Stimulated activated CD8-positive, alpha-beta memory T cell treated with anti-CD3 and anti-CD28 coated beads, Interleukin-7, amount 100 ng/mL, for 48 hours (primary cell): ENCODE results near the gene DYSF.
A peak's percentile ranks its signal among the peaks of the same experiment; 100 is the strongest.

ENCODE experiments used
- DNase-seq, 2 donors: peaks; one replicate each; pipeline ENCODE4 v3.0.0-alpha.2; 2020; ENCODE audit warnings: low read depth in 1 of 2; ENCODE audit errors: extremely low read depth in 1 of 2

DYSF gene

DNA sequence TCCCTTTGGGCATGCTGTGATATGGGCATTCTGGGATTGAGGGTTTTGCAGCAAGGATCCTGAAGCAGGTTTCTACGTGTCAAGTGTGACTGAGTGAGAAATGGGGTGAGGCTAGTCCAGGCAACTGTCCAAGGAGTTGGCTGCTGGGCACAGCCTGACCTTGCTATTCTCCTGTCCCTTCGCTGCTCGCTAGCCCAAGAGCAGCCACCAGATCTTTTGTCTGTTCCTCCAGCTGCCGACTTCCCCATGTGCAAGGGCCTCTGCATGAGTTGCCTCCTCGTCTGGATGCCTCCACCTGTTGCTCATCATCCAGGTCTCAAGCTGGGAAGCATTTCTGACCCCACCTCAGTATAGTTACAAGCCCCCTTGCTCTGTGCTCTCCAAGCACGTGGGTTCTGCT is 71.1 kb downstream of the DYSF start:
- DNase-seq, result no peak

- DNase-seq, result no peak
Measured at GRCh38 chr2:71526141-71526540, 72.8 kb downstream of the DYSF start.

DNA sequence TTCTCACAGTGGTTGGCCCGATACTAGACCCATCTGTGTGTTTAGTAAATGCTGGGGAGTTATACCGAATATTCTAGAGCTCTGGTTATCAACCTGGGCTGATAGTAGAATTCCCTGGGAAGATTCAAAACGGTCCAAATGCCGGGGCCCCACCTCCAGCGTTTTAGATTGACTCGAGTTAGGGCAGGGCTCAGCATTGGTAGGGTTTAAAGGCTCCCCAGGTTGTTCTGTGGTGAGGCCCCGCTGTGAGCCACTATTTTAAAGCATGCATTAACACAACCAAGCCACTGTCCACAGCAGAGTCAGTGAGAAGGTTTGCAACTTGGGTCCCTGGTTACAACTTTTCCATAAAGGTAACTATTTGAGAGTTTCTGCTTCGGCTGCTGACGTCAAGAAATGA is 73.6 kb downstream of the DYSF start:
- DNase-seq, result no peak

DNA sequence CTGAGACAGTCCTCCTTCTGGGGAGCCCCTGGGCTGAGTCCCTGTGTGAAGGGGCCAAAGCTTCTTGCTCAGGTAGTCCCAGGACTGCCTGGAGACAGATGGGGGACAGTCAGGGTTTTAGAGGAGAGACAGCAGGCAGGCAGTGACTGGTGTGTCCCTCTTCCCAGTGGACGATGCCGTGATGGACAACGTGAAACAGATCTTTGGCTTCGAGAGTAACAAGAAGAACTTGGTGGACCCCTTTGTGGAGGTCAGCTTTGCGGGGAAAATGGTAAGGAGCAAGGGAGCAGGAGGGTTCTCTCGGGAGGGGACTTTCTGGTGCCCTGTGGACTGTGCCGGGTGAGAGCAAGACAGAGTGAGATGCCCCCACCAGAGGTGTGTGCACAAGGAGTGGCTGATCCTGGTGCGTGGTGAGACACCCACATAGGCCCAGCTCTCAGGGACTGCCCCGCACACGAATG is 74.8 kb downstream of the DYSF start:
- DNase-seq, result no peak

DNA sequence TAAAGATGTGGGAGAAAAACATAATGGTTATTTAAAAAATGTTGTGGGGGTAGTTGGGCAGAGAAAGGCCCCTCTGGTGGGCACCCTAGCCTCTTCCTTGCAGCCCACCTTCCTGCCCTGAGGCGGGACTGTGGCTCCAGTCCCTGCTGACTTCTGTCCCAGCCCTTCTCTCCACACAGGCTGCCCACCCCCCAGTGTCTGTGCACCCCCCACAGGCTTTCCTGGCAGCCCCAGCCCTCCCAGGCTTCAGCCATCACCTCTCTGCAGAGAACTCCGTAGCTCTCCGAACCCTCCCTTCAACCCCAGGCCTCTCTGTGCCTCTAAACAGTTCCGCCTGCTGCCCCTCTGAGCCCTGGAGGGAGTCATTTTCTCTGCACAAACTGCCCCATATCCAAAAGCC is 75.4 kb downstream of the DYSF start:
- no peak for DNase-seq

DNA sequence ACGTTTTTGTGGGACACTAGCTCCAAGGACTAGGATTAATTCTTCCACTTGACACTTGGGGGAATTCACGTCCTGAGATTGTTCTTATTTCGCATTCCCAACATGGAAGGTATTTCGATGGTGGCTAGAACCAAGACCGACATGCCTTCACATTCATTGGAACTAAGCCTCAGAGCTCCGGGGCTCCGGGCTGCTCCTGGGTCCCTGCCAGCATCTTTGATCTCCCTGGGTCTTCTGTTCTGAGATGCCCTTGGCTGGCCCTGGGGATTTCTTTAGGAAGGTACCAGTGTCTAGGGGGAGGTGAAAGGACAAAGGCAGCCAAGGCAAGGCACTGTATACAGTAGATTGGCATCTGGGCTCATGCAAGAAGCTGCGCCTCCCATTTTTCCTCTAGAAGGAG is 76.8 kb downstream of the DYSF start:
- DNase-seq, result no peak

GRCh38 chr2:71530641-71531332 is 77.4 kb downstream of the DYSF start:
- no peak for DNase-seq

DNA sequence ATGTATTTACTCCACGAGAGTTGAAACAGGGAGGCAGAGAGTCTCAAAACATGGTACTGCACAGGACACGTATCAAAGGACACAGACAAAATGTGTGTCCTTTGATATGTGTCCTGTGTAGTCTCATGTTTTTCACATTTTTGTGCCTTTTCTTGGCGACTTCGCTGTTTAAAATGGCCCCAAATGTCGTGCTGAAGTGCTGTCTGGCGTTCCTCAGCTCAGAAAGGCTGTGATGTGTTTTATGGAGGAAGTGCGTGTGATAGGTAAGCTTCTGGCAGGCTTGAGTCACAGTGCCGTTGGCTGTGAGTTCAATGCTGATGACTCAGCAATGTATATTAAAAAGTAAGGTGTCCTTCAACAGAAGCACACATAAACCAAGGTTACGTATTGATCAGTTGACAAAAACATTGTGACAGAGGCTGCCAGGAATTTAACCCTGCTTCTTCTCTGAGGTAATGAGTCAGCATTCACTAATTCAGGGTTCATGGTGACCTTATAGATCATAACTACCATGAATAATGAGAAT is 78.2 kb downstream of the DYSF start:
- DNase-seq, result no peak

DNA sequence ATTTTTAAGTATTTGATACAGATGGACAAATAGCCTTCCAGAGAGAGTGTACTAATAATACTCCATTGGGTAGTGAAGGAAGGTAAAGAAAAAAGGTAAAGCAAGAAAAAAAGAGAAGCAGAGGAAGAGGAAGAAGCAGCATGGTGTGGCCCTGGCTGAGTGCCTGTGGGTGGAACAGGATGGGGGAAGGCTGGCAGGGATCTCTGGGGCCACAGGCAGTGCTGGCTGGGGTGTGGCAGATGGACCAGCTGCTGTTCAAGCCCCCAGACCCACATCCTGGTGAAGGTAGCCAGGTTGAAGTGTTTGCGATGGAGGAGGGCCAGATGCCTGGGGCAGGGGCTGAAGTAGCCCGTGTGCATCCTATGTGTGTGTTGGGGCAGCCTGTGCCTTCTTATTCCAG is 79.0 kb downstream of the DYSF start:
- DNase-seq, result no peak

DNA sequence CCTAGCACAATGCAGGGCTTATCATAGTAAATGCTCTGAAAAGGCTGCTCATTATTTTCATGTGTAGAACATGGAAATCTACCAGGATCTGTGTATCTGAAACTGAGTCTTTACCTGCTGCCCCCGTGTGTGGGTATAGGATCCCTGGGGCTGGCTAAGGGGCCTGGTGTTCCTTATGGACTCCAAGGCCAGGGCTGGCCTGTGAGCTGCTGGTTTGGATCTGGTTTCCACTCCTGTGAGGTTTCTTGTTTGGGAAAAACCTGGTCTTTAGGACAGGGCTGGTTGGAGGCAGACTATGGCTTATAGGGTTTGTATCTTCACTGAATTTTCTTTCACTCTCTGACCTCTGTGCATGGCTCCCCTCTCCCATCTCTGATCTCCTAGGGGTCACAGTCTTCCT is 80.8 kb downstream of the DYSF start:
- DNase-seq, result no peak

DNA sequence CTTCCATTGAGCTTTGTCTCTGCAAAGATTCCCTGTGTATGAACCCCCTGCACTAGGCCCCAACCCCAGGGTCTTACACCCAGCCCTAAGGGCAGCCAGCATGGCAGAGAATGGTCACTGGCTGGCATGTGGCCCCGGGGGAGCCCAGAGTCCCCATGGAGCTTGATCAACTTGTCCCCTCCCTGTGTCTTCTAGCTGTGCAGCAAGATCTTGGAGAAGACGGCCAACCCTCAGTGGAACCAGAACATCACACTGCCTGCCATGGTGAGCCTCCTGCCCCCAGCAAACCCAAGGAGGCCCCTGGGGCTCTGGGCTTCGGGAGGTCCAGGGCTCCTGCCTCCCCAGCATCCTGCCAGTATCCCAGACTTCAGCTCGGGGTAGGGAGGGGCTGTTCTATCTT is 81.5 kb downstream of the DYSF start:
- no peak for DNase-seq

DNA sequence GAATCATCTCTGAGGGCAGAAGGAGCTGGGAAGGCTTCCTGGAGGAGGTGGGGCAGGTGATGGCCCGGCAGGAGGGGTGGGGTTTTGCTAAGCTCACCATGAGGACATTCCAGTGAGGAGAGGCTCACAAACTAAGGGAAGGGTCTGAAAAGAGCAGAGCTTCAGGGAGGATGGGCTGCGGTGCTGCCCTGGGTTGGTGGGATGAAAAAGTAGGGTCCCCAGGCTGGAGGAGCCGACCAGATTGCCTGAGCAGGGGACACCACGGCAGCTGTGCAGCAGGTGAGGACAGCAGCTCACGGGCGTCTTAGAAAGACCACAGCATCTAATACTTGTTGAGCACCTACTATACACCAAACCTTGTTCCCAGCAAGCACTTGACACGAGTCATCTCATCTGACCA is 82.2 kb downstream of the DYSF start:
- DNase-seq, result no peak

DNA sequence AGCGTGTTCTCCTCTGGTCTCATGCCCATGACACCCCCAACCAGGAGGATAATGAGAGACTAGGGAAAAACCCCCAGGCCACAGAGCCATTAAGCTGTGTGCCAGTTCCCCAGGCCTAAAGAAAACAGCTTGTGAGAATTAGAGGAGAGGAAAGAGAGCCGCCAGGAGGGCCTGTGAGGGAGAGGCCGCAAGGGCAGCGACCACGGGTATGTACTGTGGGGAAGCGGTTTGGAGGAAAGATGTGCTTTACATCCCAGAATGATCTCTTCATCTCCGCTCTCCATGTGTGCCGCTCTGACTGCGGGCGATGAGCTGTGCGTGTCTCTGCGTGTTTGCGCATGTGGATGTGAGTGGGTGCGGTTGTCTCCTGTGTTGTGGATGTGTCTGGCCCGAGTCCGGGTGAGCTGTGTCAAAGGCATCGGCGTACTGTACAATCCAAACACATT is 82.9 kb downstream of the DYSF start:
- DNase-seq, result no peak

DNA sequence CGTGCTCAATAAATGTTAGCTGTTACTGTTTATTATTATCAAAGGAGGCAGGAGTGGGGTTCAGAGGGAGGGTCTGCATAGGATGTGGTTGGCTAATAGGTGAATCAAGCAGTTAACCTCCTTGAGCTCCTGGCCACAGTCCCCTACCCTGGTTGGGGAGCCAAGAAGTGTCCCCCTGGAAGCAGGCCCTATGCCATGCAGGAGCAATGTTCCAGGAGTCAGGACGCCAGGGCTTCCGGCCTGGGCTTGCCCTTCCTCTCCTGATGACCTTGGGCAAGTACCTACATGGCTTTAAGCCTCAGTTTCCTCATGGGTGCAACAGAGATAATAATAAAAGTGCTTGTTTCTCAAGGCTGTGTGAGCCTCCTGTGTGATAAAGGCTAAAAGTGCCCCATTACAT is 84.9 kb downstream of the DYSF start:
- DNase-seq, result no peak

GRCh38 chr2:71538656-71539265 is 85.4 kb downstream of the DYSF start:
- no peak for DNase-seq

GRCh38 chr2:71540818-71541217 is 87.5 kb downstream of the DYSF start:
- DNase-seq, result no peak

DNA sequence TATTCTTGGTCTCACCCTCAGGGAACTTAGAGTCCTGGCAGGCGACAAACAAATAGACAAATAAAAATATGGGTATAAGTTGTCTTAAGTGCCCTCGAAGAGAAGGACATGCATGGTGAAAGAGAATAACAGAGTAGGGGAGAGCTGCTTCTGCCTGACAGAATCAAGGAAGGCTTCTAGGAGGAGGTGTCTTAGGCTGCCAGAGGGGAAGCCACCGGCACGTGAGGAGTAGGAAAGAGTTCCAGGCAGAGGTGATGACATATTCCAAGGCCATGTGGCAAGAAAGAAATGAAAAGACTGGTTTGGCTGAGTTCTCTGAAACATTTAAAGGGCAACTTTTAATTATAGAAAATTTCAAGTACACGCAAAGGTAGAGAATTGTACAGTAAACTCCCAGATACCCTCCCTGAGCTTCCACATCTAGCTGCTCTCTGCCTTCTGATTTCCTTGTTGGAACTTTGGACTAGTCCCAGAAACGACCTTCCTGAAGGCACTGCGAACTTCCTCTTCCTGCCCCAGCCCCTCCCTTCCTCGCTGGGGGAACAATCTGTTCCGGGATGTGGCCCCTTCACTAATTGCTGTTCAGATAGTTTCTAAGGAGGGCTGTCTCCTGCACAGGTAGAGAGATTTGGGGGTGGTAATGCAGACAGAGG is 91.7 kb downstream of the DYSF start:
- no peak for DNase-seq

DNA sequence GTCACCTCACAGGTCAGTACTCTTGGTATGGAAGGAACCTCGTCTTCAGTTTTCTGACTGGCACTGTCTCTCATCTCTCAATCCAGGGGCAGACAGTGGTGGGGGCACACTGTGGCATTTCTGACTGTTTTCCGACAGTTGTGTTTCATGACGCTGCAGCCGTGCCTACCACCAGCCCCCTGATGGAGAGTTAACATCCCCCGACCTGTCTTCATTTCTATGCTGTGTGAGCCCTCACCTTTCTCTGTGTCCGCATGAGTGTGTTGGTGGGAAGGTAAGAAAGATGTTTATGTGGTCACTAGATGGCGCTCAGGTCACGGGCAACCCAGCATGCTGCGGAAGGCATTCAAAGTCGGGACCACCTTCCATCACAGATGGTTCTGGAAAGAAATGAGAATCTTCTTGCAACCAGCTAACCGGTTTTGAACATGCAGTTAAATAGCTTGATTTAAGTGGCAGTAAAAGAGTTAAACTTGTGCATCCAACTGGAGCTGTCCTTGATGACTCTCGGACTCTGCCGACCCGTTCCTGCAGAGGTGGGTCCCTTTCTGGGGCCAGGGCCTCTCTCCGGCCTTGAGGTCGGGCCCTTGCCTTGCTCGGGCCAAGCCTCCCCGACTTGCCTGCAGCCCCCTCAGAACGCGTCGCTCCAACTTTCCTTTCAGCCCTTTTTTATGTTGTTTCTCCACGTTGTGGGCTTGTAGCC is 92.4 kb downstream of the DYSF start:
- DNase-seq, result peak in 1 of 2 donors; percentile 10

GRCh38 chr2:71546275-71546638 is 92.9 kb downstream of the DYSF start:
- DNase-seq, result no peak

DNA sequence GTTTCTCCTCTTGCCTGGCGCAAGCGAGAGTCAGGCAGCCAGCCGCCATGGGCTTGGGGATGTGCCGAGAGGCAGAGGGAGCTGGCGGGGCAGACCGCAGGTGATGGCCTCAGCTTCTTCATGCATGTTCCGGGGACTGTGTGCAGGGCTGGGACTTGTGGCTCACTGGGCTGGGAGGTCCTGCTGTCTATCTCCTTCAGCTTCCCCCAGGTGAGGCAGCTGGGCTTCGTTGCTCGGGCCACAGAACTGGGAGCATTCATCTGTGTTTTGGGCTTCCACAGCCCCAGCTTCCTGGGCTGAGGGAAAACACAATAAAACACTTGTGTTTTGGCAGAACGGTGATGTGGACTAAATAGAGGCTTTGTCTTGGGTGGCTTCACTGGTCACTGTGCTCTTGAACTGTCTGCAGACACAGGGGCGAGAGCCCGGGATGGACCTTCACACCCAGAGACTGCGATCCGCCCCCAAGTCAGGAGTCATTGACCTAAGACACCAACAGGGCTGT is 93.5 kb downstream of the DYSF start:
- no peak for DNase-seq

- DNase-seq, result no peak
Measured at GRCh38 chr2:71547616-71548285, 94.4 kb downstream of the DYSF start.
